Measurements from ENCODE around the gene ALG8. TPM values are rescaled to one million over a fixed set of nuclear protein-coding genes. Genes with fewer than 3 reads are reported as not detected.
"Not testable (repeated sequence)": the region's sequence is repeated elsewhere in the genome, so short reads cannot be mapped to it uniquely, and the experiment has no call there.

ALG8 gene
- total RNA-seq, 1 donor from 2014 or later = 32.6 TPM

DNA sequence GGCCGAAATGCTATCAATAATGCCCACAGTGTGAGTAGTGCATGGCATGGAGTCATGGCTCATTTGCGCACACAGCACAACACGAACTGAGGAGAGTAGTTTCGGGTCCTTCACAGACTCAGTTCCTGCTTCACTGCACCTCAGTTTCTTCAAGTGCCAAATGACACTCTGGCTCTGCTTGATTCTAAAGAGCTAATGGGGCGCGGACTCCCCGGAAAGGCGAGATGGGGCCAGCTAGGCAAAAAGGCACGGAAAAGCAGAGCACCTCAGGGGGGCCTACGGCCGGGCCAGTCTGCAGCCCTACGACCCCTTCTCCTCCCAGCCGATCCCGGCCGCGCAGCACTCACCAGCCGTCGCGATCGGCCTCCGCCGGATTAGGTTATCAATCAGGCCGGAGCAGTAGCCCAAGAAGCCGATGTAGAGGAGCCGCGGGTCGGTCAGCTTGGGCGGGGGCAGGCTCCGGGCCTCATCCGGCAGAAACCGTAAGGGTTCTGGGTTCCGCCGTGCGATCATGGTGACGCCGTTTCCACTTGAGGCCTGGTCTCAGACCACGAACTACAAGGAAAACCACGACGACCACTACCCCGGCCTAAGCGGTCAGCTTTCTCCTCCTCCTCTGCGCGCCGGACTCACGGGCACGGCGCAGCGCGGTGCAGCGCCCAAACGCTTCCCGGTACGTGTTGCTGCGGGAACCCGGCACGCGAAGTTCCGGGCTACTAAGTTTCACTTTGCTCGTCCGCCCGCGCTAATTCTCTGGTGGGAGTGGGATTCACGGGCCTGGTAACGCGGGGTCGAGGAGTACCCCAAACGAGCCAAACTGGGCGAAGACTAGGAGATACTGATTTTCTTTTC is 60.0 kb downstream of the ALG8 start, which contains the start of gene NDUFC2:
Gene NDUFC2 (minus strand): TSS at position 631 of the 852 bp plus-strand sequence. CDS start 118 bp downstream, at position 513.
- TF ChIP-seq, protein P1, sequence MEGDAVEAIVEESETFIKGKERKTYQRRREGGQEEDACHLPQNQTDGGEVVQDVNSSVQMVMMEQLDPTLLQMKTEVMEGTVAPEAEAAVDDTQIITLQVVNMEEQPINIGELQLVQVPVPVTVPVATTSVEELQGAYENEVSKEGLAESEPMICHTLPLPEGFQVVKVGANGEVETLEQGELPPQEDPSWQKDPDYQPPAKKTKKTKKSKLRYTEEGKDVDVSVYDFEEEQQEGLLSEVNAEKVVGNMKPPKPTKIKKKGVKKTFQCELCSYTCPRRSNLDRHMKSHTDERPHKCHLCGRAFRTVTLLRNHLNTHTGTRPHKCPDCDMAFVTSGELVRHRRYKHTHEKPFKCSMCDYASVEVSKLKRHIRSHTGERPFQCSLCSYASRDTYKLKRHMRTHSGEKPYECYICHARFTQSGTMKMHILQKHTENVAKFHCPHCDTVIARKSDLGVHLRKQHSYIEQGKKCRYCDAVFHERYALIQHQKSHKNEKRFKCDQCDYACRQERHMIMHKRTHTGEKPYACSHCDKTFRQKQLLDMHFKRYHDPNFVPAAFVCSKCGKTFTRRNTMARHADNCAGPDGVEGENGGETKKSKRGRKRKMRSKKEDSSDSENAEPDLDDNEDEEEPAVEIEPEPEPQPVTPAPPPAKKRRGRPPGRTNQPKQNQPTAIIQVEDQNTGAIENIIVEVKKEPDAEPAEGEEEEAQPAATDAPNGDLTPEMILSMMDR (IDR thresholded peaks at IDR 0.05) = no peak
- H3K36me3 ChIP-seq = no peaks in the 10 kb centered on the region
- peak within 1 kb of the TSS; percentile 96 for H3K4me3 ChIP-seq
- H3K27ac ChIP-seq = peak within 1 kb of the TSS; percentile 88
- intact Hi-C loops (cut with DNase I) = no loop called here
- H3K27me3 ChIP-seq (ENCODE audit: low read depth) = no peaks in the 10 kb centered on the region
- H3K9me3 ChIP-seq = no peaks in the 10 kb centered on the region
- H3K4me1 ChIP-seq = peaks cover 51% of the 10 kb centered on the region
- ATAC-seq = peak; percentile 96
- peak; percentile 89 for DNase-seq

- intact Hi-C loops (cut with DNase I) = no loop called here
- no peak for ATAC-seq
- DNase-seq = no peak
- TF ChIP-seq, protein P1 (IDR thresholded peaks at IDR 0.05) = no peak
- no peaks in the 10 kb centered on the region for H3K36me3 ChIP-seq
- H3K9me3 ChIP-seq = no peaks in the 10 kb centered on the region
- peak overlapping the region; percentile 96 for H3K4me3 ChIP-seq
- H3K27ac ChIP-seq = no peak overlapping the region
- peaks cover 51% of the 10 kb centered on the region for H3K4me1 ChIP-seq
- H3K27me3 ChIP-seq (ENCODE audit: low read depth) = no peaks in the 10 kb centered on the region
Measured at GRCh38 chr11:78078218-78079167, 60.9 kb downstream of the ALG8 start.

DNA sequence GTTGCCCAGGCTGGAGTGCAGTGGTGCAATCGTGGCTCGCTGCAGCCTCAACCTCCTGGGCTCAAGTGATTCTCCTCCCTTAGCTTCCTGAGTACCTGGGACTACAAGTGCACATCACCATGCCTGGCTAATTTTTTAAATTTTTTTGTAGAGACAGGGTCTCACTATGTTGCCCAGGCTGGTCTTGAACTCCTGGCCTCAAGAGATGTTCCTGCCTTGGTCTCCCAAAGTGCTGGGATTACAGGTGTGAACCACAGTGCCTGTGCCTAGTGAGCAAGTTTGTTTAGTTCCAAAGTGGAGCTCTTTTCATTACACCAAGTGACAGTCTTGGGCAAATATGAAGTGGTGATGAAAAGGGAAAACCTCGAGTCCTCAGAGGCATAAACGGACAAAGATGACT is 61.8 kb downstream of the ALG8 start:
- ATAC-seq; H3K27ac ChIP-seq; H3K27me3 ChIP-seq (ENCODE audit: low read depth); H3K36me3 ChIP-seq; intact Hi-C loops (cut with DNase I); DNase-seq; H3K9me3 ChIP-seq: not testable (repeated sequence)
- peak overlapping the region; percentile 96 for H3K4me3 ChIP-seq
- peaks cover 51% of the 10 kb centered on the region for H3K4me1 ChIP-seq

GRCh38 chr11:78076733-78077403 is 62.6 kb downstream of the ALG8 start:
- no peak for ATAC-seq
- intact Hi-C loops (cut with DNase I) = no loop called here
- Histone ChIP-seq H3K27me3 (ENCODE audit: low read depth) (no peaks in the 10 kb centered on the region), H3K36me3 (peaks cover 10% of the 10 kb centered on the region), H3K4me3 (no peak overlapping the region), H3K9me3 (no peaks in the 10 kb centered on the region), H3K27ac (no peak overlapping the region), H3K4me1 (peaks cover 51% of the 10 kb centered on the region)
- DNase-seq = no peak
- TF ChIP-seq, protein P1 (IDR thresholded peaks at IDR 0.05) = no peak

DNA sequence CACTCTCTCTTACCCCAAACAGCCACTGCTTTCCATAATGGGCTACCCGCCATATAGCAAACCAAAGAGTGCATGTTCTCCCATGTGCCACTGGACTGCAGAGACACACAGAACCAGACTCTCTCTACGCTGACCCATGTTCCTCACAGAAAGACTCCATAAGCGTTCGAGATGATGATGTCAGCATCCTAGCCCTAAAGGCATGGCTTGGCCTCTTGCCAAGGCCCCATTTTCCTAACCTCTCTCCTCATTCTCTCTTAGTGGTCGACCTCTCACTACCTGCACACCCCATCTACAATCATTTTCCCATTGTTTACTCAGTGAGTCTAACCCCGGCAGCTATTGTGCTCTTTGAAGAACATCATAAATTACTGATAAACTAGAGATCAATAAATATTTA is 64.7 kb downstream of the ALG8 start:
- no peak overlapping the region for H3K27ac ChIP-seq
- peaks cover 31% of the 10 kb centered on the region for H3K36me3 ChIP-seq
- intact Hi-C loops (cut with DNase I) = no loop called here
- no peaks in the 10 kb centered on the region for H3K9me3 ChIP-seq
- no peaks in the 10 kb centered on the region for H3K27me3 ChIP-seq (ENCODE audit: low read depth)
- TF ChIP-seq, protein P1 (IDR thresholded peaks at IDR 0.05) = no peak
- ATAC-seq (no peak), DNase-seq (no peak)
- peaks cover 37% of the 10 kb centered on the region for H3K4me1 ChIP-seq
- H3K4me3 ChIP-seq = no peak overlapping the region

Data from lower lobe of right lung (tissue), 2 donors.